Measurements from ENCODE around the gene SLC44A5. TPM values are rescaled to one million over a fixed set of nuclear protein-coding genes. Genes with fewer than 3 reads are reported as not detected.

SLC44A5 gene
- total RNA-seq, 1 donor from 2014 or later = 0.21 TPM

DNA sequence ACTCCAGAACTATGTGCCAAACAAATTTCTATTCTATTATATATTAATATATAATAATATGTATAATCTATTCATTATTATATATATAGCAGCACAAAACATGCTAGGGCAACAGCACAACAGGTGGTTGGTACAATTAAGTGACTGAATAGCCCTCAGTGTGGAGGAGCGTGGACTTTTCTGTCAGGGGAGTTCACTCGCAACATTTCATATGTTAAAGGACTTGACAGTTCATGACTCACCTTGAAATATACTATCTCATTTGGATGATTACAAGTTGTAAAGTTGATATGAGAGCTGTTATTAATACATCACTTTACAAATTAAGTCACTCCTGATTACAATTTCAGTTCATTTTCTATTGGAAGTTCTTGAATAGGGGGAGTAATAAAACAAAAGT lies 298.3 kb downstream of the SLC44A5 start:
- Mint-ChIP-seq H3K4me1 (ENCODE audit: unreplicated experiment) (no peaks in the 10 kb centered on the region), H3K4me3 (ENCODE audit: unreplicated experiment) (no peak overlapping the region), H3K27me3 (ENCODE audit: unreplicated experiment) (no peaks in the 10 kb centered on the region), H3K27ac (ENCODE audit: unreplicated experiment) (no peak overlapping the region), H3K36me3 (ENCODE audit: unreplicated experiment) (no peaks in the 10 kb centered on the region), H3K9me3 (ENCODE audit: unreplicated experiment) (no peaks in the 10 kb centered on the region)
- no peak for DNase-seq (ENCODE audit: extremely low spot score, unreplicated experiment)
- TF ChIP-seq, protein P1, sequence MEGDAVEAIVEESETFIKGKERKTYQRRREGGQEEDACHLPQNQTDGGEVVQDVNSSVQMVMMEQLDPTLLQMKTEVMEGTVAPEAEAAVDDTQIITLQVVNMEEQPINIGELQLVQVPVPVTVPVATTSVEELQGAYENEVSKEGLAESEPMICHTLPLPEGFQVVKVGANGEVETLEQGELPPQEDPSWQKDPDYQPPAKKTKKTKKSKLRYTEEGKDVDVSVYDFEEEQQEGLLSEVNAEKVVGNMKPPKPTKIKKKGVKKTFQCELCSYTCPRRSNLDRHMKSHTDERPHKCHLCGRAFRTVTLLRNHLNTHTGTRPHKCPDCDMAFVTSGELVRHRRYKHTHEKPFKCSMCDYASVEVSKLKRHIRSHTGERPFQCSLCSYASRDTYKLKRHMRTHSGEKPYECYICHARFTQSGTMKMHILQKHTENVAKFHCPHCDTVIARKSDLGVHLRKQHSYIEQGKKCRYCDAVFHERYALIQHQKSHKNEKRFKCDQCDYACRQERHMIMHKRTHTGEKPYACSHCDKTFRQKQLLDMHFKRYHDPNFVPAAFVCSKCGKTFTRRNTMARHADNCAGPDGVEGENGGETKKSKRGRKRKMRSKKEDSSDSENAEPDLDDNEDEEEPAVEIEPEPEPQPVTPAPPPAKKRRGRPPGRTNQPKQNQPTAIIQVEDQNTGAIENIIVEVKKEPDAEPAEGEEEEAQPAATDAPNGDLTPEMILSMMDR (IDR thresholded peaks at IDR 0.05) = no peak

DNA sequence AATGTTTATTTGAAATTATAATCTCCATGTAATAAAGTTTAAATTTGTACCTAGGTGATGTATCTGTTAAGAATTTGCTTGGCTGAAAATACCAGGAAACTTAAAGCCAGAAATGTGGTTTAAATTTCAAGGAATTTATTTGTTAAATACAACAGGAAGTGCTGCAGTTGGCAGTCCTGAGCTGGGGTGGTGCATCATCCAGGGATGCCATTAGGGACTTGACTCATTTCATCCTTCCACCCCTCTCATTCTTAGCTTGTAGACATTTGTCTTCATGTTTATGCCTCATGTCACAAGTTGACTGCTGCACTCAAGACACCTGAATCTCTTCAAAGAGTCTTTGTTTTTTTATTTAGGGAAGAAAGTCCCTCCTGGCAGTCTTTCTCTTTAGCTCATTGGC lies 300.8 kb downstream of the SLC44A5 start:
- no peak for DNase-seq (ENCODE audit: extremely low spot score, unreplicated experiment)
- Mint-ChIP-seq H3K9me3 (ENCODE audit: unreplicated experiment) (no peaks in the 10 kb centered on the region), H3K4me1 (ENCODE audit: unreplicated experiment) (no peaks in the 10 kb centered on the region), H3K36me3 (ENCODE audit: unreplicated experiment) (no peaks in the 10 kb centered on the region), H3K4me3 (ENCODE audit: unreplicated experiment) (no peak overlapping the region), H3K27ac (ENCODE audit: unreplicated experiment) (no peak overlapping the region), H3K27me3 (ENCODE audit: unreplicated experiment) (no peaks in the 10 kb centered on the region)
- TF ChIP-seq, protein P1 (IDR thresholded peaks at IDR 0.05) = no peak

DNA sequence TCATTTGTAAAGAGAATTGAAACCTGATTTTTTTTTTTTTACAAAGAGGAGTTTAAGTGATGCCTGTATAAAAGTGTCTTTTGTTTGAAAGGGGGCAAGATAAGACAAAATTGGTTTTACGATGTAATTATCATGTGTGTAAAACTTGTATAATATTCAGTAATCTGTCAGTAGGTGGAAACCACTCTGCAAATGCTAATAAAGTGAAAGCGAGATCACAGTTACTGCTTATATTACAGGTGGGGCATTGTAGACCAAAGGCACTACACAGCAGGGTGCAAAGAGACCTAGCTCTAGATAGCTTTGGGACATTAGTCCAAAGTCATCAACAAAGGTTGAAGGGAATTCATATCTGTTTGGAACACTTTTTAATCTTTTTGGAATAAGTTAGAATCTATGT lies 302.5 kb downstream of the SLC44A5 start:
- Mint-ChIP-seq H3K27me3 (ENCODE audit: unreplicated experiment) (no peaks in the 10 kb centered on the region), H3K36me3 (ENCODE audit: unreplicated experiment) (no peaks in the 10 kb centered on the region), H3K4me3 (ENCODE audit: unreplicated experiment) (no peak overlapping the region), H3K9me3 (ENCODE audit: unreplicated experiment) (no peaks in the 10 kb centered on the region), H3K4me1 (ENCODE audit: unreplicated experiment) (no peaks in the 10 kb centered on the region), H3K27ac (ENCODE audit: unreplicated experiment) (no peak overlapping the region)
- no peak for DNase-seq (ENCODE audit: extremely low spot score, unreplicated experiment)
- TF ChIP-seq, protein P1 (IDR thresholded peaks at IDR 0.05) = no peak

DNA sequence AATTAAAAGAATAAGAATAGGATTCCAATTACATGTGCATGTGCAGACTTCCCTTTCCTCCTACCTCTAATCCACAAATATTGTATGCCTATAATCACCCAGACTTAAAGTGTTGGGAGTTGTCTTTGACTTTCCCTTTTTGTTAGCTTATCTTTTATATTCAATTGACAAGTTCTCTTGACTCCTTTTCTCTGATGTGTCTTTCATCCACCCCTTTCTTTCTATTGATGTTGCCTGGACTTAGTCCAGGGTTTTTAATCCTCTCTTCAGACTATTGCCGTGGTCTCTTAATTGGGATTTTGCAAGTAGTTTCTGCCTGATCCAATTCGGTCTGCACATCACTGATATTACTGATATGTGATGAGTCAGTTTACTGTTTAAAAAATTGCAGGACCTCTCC lies 305.9 kb downstream of the SLC44A5 start:
- Mint-ChIP-seq H3K36me3 (ENCODE audit: unreplicated experiment) (no peaks in the 10 kb centered on the region), H3K27ac (ENCODE audit: unreplicated experiment) (no peak overlapping the region), H3K9me3 (ENCODE audit: unreplicated experiment) (no peaks in the 10 kb centered on the region), H3K4me3 (ENCODE audit: unreplicated experiment) (no peak overlapping the region), H3K4me1 (ENCODE audit: unreplicated experiment) (no peaks in the 10 kb centered on the region), H3K27me3 (ENCODE audit: unreplicated experiment) (no peaks in the 10 kb centered on the region)
- DNase-seq (ENCODE audit: extremely low spot score, unreplicated experiment) = no peak
- TF ChIP-seq, protein P1 (IDR thresholded peaks at IDR 0.05) = no peak

DNA sequence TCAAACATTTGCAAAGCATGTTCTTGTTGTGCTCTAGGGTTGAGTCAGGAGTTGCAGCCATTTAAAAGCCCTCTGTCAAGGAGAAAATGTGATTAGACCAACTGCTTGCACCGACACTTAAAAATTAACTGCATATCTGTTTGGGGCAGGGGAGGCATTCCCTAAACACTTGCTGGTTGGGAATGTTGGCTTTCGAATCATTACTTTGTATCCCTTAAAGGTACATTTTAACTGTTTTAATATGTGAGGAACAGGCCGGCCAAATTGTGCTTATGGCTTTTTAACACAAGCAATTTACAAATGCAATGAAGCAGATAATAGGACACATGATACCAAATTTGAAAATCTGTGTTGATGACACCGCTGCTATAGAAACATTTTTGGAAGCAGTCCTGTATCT lies 317.6 kb downstream of the SLC44A5 start:
- DNase-seq (ENCODE audit: extremely low spot score, unreplicated experiment) = no peak
- H3K4me1 Mint-ChIP-seq (ENCODE audit: unreplicated experiment) = no peaks in the 10 kb centered on the region
- no peaks in the 10 kb centered on the region for H3K9me3 Mint-ChIP-seq (ENCODE audit: unreplicated experiment)
- H3K27me3 Mint-ChIP-seq (ENCODE audit: unreplicated experiment) = no peaks in the 10 kb centered on the region
- H3K36me3 Mint-ChIP-seq (ENCODE audit: unreplicated experiment) = no peaks in the 10 kb centered on the region
- no peak overlapping the region for H3K27ac Mint-ChIP-seq (ENCODE audit: unreplicated experiment)
- no peak overlapping the region for H3K4me3 Mint-ChIP-seq (ENCODE audit: unreplicated experiment)
- TF ChIP-seq, protein P1 (IDR thresholded peaks at IDR 0.05) = no peak
